HG03103 (cell line): Measurements from ENCODE around the gene ZNF316.
"Not testable (repeated sequence)": the region's sequence is repeated elsewhere in the genome, so short reads cannot be mapped to it uniquely, and the experiment has no call there.

Experiments used
- ATAC-seq: cut with Tn5 transposase; IDR thresholded peaks from one replicate; pipeline ENCODE4 v1.9.1; 2021; ENCODE audit warnings: low read depth; ENCODE audit not compliant: unreplicated experiment

The ZNF316 gene

DNA sequence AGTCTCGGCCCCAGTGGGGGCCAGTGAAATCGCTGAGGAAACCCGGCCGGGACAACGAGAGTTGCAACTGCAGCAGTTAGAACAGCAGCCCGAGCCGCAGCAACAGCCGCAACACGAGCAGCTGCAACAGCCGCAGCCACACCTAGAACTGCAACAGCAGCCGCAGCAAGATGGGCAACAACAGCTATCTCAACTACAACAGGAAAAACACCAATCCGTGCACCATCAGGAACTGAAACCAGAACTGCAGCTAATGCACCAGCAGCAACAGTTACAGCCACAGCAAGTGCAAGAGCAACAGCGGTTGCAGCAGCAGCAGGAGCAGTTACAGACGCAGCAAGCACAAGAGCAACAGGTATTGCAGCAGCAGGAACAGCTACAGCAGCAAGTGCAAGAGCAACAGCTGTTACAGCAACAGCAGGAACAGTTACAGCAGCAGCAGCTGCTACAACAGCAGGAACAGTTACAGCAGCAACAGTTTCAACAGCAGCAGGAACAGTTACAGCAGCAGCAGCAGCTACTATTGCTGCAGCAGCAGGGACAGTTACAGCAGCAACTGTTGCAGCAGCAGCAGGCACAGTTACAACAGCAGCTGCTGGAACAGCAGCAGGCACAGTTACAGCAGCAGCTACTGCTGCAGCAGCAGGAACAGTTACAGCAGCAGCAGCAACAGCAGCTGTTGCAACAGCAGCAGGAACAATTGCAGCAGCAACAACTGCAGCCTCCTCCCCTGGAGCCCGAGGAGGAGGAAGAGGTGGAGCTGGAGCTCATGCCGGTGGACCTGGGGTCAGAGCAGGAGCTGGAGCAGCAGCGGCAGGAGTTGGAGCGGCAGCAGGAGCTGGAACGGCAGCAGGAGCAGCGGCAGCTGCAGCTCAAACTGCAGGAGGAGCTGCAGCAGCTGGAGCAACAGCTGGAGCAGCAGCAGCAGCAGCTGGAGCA lies 15.7 kb upstream of the ZNF316 start:
- no peak for ATAC-seq

DNA sequence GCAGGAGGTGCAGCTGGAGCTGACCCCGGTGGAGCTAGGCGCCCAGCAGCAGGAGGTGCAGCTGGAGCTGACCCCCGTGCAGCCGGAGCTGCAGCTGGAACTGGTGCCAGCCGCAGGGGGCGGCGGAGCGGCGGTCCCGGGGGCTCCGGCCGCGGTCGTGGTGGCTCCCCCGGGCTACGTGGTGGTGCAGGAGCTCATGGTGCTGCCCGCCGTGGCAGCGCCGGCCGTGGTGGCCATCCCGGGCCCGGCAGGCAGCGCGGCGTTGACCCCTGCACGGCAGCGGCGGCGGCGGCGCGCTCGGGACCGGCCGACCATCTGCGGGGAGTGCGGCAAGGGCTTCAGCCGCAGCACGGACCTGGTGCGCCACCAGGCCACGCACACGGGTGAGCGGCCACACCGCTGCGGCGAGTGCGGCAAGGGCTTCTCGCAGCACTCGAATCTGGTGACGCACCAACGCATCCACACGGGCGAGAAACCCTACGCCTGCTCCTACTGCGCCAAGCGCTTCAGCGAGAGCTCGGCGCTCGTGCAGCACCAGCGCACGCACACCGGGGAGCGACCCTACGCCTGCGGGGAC lies 14.9 kb upstream of the ZNF316 start:
- no peak for ATAC-seq

DNA sequence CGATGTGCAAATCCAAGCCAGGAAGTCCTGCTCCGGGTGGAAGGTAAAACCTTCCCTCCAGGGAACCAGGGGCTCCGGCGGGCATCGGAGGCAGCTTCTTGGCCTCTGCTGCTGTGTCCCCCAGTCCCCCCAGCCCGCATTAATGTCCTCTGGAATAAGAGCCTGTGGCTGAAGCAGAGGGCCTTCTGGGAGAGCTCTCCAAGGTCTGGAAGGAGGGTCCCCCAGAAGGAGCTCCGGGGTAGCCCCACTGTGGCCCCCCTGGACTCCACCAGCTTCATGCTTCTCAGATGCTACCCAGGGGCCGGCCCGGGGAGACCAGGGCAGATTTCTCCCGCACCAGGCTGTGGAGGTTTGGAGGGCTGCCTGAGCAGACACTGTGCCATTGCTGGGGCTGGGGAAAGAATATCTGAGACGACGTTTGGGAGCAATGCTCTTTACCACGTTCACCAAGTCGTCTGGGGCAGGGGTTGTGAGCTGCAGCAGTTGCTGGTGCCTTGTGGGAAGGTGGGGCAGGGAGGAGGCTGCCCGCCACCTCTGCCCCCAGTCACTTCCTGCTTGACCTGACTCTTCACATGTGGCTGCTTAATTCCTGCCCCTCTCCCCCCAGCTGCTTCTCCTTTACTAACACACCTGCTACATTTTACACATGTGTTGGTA lies 13.4 kb upstream of the ZNF316 start:
- ATAC-seq, result no peak

DNA sequence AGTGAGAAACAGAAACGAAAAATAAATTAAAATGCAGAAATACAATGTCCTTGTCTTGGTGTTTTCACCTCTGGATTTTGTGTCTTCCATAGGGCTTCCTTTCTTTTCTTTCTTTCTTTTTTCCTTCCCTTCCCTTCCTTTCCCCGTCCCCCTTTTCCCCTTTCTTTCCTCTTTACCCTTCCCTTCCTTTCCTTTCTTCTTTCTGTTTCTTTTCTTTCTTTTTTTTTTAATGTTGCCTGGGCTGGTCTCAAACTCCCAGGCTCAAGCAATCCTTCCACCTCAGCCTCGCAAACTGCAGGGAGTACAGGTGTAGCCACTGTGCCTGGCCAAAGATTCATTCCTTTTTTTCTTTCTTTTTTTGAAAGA lies 12.9 kb upstream of the ZNF316 start:
- ATAC-seq, result no peak

DNA sequence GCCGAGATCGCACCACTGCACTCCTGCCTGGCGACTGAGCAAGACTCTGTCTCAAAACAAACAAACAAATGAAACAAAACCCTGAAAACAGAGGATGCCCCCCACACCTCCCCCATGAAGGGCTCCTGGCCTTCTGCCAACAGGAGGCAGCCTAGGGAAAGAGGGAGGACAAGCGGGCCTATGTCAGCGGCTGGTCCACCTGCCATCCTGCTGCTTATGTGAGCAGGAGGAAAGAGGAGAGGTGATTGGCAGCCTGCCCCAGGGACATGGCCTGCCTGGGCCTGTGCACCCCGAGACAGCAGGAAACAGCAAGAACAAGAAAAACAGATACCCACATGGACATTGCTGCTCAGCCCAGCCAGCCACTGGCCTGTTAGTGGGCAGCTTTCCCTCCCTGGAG lies 9.1 kb upstream of the ZNF316 start:
- ATAC-seq, result no peak

DNA sequence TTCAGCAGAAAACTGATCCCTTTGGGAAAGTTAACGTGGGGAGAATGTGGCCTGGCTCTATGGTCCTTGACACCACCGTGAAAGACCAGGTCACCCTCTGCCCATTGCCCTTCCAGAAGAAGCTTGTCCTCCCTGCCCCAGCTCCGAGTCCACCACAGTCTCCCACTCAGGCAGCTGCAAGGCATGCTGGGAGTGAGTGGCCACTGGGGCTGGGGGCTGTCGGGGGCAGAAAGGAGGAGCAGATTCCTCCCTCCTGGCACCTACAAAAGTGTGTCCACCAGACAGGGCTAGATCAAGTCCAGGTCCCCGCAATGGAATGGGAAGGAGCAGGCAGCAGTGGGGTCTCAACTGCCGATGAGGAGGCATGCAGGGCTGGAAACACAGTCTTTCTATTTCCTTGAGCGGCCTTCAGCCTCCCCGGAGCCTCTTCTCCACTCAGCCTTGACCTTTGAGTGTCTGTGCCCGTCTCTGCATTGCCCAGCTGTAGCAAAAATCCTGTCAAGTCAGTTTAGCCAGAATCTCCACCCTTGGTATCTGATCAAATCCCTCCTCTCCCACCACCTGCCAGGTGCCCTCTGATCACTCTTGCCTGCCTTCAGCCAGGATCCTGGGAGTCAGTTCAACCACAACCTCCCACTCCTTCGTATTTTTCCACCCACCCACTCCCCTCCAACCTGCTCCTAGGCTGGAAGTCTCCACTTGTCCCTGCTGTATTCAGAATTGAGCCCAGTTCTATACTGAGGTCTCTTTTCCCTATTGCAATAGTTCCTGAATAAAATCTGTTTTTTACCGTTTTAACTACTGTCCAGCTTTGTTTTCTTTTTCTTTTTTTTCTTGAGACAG lies 6.9 kb upstream of the ZNF316 start:
- no peak for ATAC-seq

DNA sequence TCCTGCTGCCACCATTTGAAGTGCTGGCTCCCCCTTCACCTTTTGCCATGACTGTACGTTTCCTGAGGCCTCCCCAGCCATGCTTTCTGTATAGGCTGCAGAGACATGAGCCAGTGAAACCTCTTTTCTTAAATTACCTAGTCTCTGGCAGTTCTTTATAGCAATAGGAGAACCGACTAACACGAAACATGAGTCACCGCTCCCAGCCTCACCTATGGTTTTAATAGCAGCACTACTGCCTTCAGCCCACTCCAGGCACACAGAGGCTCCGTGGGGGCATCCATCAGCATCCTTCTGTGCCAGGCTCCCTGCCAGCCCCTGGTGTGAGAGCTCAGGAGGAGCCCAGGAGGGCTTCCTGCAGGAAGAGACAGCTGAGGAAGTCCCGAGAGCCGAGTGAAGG lies 5.5 kb upstream of the ZNF316 start:
- no peak for ATAC-seq

DNA sequence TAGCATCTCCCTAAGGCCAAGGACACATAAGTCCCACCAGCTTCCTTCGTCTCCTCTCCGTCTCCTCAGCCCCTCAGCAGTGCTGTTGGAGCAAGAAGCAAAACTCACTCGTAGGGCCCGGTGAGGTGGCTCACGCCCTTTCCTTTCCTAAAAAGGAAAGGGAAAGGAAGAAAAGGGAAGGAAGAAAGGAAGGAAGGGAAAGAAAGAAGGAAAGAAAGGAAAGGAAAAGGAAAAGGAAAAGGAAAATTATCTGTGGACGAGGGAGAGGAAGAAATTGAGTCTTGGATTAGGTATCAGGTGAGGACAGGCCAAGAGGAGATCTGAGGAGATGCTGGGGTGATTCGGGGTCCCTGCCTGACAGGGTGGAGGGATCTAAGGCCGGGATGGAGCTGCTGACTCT lies 3.1 kb upstream of the ZNF316 start:
- no peak for ATAC-seq

DNA sequence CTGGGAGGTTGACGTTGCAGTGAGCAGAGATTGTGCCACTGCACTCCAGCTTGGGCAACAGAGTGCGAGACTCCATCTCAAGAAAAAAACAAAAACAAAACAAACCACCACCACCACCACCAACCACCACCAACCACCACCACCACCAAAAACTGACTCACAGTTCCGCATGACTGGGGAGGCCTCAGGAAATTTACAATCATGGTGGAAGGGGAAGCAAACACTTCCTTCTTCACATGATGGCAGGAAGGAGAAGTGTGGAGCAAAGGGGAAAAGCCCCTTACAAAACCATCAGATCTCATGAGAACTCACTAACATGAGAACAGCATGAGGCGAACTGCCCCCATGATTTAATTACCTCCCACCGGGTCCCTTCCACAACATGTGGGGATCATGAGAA lies 2.1 kb upstream of the ZNF316 start:
- not testable (repeated sequence) for ATAC-seq

DNA sequence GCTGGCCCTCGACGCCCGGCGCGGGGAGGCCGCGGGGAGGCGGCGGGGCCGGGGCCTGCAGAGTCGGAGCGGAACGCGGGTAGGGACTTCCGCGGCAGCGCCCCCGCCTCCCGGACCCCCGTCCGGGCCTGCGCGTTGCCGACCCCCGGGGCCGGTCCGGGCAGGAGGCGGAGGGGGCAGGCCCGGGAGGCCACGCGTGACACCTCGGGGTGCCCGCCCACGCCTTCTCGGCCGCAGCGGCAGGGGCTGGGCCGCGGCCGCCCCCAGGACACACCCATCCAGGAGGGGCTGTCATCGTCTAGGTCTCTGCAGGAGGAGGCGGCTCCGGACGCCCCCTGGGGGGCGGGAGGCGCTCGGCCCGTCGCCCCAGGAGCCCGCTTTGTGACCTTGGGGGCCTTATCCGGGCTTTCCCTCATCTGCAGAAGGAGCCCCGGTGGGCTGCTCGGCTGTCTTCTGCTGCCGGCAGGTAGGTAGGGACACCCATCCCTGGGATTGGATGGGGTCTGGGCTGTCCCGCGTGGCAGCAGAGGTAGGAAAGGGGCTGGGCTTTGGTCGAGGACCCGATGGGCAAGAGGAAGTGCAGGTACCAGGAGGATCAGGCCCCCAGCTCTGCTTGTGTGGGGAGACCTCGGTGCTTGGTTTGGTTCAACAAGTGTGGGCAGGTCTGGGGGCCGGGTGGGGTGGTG lies 569 bp downstream of the ZNF316 start:
- ATAC-seq, result peak; percentile 82

DNA sequence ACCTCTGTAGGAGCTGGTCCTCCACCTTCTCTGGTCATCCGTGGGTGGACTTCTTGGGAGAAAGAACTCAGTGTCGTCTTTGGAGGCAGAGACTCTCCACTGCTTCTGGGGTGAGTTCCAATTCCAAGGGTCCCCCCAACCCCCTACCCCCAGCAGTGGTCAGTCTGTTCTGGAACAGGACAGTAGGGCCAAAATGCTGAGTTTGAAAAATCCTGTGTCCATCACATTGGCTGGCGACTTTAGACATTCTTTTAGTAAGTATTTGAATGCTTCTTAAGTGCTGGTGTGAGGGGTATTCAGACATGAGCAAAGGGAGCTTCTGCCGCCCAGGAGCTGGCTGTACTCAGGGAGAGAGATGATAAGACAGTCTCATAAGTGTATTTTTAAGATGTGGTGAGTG lies 1.9 kb downstream of the ZNF316 start:
- ATAC-seq, result no peak

DNA sequence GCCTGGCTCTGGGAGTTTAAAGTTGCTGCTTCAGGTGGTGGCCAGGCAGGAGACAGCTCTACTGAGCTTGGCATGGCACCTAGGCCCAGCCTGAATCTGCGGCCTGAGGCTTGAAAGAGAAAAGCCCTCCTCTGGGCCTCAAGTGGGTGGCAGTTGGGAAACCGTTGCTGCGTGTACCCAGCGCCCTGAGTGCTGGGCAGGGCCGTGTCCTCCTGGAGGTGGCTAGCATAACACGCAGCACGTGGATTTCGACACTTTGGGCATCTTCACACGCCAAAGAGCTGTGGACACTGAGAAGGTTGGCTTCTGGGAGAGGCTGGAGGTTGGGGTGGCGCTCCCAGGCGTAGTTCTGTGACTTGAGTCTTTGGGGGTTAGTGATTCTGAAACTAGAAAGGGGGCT lies 2.5 kb downstream of the ZNF316 start:
- no peak for ATAC-seq

DNA sequence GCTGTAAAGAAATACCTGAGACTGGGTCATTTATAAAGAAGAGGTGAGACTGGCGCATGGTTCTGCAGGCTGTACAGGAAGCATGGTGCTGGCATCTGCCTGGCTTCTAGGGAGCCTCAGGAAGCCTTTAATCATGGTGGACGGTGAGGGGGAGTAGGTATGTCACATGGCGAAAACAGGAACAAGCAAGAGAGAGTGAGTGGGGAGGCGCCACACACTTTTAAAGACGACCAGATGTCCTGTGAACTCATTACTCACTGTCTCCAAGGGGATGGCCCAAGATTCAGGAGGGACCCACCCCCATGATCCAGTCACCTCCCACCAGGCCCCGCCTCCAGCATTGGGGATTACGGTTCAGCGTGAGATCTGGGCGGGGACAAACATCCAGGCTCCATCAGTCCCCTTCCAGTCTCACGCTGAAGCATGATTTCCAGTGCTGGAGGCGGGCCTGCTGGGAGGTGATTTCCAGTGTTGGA lies 3.2 kb downstream of the ZNF316 start:
- ATAC-seq, result no peak

DNA sequence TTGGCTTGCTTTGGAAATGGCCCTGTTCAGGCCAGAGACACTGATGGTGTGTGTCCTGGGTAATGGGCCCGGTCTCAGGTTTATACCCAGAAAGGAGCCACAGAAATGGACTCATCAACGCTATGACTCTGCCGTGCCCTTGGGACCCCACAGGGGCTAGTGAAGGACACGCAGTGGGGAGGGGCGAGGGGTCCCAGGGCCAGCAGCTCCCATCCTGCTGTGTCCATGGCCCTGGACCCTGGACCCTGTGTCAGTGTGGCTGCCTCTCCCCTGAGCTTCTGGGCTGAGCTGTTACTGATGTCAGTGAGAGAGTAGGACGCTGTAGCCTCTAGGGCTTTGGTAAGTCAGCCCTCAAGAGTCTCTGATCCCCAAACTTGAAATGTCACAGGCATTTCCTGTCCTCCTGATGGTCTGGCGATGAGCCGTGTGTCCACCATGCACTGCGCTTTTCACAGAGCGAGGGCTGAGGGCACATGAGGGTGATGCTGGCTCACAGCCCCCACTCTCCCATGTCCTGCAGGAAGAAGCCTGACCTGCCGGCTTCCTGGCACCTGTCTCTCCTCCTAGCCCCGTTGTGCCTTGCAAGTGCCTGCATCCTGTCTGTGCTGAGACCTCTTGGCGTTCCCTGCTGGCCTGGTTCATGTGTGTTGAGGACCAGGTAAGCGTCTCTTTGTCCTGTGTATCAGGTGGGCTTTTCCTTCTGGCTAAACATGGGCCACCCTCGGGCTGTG lies 4.4 kb downstream of the ZNF316 start:
- ATAC-seq, result no peak

DNA sequence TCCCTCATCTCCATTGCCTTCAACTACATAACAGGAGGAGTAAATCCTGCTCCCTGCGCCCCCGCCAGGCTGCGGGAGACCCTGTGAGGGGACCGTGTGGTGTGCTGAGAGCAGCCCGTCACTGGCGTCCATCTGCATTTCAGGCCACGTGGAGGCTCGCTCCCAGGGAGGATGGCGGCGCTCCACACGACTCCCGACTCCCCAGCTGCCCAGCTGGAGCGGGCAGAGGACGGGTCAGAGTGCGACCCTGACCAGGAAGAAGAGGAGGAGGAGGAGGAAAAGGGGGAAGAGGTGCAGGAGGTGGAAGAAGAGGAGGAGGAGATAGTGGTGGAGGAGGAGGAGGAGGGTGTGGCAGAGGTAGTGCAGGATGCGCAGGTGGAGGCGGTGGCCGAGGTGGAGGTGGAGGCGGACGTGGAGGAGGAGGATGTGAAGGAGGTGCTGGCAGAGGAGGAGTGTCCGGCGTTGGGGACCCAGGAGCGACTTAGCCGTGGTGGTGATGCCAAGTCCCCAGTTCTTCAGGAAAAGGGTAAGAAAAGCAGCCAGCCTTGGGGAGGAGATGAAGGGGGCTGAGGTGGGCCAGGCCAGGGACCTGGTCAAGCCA lies 5.2 kb downstream of the ZNF316 start:
- no peak for ATAC-seq

DNA sequence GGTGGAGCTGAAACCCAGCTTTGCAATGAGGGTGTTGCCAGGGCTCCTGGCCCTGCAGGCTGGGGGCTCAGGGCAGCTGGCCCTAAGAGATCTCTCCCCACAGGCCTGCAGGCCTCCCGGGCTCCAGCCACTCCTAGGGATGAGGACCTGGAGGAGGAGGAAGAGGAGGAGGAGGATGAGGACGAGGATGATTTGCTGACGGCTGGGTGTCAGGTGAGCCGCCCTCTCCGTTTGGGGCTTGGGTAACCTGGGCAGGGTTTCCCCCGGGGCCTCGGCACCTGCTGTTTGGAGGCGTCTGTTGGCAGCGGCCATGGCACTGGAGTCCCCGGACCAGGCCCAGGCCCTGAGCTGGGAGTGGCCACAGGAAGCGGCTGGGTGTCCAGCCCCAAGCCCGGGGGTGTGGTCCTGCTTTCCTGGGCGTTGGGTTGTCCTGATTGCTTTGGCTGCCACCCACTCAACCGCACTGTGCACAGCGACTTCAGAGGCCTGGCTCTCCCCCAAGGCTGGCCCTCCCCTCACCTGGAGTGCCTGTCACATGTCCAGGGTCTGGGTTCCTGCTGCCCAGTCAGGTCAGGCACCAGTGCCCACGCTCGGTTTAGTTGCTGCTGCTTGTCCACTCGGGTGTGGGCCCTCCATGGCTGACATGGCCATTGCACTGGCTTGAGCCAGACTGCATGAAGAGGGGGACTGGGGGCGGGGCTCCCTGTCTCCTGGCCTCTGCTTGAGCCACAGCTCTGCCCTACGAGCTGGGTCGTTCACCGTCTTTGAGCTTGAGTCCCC lies 5.9 kb downstream of the ZNF316 start:
- no peak for ATAC-seq

DNA sequence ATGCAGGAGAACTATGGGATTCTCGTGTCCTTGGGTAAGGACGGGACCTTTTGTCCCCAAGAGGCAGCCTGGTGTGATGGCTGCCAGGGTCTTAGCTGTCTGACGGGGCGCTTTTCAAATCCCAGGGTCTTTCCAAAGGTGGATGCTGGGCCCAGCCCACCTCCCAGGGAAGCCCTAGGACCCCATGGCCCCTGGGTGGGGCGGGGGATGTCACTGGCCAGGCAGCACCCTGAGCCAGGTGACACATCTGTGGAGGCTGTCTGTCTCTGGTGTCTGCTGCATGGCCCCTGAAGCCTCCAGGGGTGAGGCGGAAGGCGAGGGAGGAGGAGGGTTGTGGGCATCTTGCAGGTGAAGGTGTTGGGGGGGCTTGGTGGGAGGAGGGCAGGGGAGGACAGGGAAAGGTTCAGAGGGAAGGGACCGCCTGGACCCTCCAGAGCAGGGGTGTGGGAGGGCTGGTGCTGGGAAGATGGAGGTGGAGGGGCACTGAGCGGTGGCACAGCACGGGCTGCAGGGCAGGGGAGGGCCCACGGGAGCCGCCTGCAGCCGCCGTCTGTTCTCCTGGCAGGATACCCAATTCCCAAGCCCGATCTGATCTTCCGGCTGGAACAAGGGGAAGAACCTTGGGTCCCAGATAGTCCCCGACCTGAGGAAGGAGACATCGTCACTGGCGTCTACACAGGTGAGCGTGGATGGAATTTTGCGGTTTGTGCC lies 7.0 kb downstream of the ZNF316 start:
- no peak for ATAC-seq

DNA sequence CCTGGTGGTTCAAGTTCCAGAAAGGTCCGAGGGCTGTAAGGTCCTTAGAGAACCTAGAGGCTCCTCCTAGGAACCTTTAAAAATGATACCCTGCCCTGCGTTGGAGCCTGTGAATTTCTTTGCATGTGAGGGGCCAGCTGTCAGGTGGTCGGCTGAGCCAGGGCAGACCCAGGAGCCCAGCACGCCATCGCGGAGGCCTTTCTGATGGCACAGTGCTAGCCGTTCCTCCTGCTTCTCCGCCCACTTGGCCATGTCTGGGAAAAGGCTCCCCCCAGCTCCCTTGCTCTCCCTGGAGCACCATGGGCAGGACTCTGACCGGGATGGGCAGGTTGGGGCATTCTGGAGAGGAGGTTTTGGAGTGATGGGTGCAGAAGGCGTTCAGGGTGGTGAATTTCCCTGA lies 7.6 kb downstream of the ZNF316 start:
- no peak for ATAC-seq
